GM18507 (cell line): ENCODE results near the gene TUFM.
"Not testable (repeated sequence)": the region's sequence is repeated elsewhere in the genome, so short reads cannot be mapped to it uniquely, and the experiment has no call there.

Experiments used
- DNase-seq: peaks from one replicate; pipeline ENCODE4 v3.0.0; 2011; ENCODE audit warnings: low read depth; ENCODE audit not compliant: insufficient read length; ENCODE audit errors: extremely low spot score
- FAIRE-seq: peaks from 2 replicates; lab custom pipeline; 2011; peaks lifted over from hg19 to GRCh38; lab: Jason Lieb, UNC

Gene TUFM

GRCh38 chr16:28876019-28876659 is 30.0 kb upstream of the TUFM start:
- DNase-seq (no peak), FAIRE-seq (no peak)

DNA sequence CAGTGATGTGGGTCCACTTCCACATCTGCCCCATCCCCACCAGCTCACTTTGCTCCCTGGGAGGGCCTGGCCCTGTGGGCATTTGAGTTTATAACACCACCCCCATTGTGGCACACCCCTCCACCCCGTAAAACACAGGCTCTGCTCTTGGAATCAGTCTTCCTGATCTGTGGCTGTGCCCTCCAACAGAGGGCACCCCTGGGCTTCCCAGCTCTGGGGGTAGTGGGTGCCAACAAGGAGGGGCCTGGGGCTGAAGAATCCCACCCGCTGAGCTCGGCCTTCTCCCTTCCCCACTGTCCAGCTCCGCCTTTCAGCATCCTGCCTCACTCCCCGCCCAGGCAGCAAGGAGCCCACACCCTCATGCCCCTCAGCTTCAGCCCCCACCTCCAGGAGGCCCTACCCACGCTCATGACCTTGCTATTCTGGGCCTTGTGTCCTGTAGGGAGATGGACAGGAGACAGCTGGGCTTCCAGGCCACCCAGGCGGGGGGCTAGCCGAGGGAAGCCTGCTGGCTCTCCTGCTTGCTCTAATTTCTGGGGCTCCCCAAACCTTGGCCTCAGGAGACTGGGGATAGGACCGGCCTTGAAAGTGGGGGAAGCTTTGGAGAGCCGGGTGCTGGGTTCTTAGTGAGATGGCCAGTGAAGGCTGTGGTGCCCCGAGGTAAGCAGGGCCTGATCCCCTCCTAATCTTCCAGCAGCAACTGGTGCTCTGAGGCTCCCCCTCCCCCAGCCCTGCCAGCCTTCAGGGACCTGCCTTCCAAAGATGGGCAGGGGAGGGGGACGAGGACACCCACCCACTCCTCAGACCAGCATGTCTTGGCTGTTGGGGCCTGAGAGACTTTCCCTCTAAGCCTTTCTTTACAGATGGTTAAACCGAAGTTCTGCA is 29.2 kb upstream of the TUFM start:
- no peak for DNase-seq

GRCh38 chr16:28874406-28874805 is 28.3 kb upstream of the TUFM start:
- no peak for DNase-seq
- FAIRE-seq, result no peak

More for the DNA sequence above, 29.2 kb upstream of the TUFM start:
- no peak for FAIRE-seq

- no peak for FAIRE-seq
- DNase-seq, result peak; percentile 64
Observed at GRCh38 chr16:28873543-28874201, 27.5 kb upstream of the TUFM start.

GRCh38 chr16:28872952-28873351 is 26.8 kb upstream of the TUFM start:
- no peak for DNase-seq
- FAIRE-seq, result no peak

GRCh38 chr16:28869201-28869600 is 23.1 kb upstream of the TUFM start:
- no peak for FAIRE-seq
- no peak for DNase-seq

- not testable (repeated sequence) for DNase-seq, FAIRE-seq
Observed at GRCh38 chr16:28867646-28868045, 21.5 kb upstream of the TUFM start.

- DNase-seq (no peak), FAIRE-seq (no peak)
Observed at GRCh38 chr16:28867241-28867640, 21.1 kb upstream of the TUFM start.

GRCh38 chr16:28866454-28866804 is 20.3 kb upstream of the TUFM start:
- DNase-seq (no peak), FAIRE-seq (no peak)

DNA sequence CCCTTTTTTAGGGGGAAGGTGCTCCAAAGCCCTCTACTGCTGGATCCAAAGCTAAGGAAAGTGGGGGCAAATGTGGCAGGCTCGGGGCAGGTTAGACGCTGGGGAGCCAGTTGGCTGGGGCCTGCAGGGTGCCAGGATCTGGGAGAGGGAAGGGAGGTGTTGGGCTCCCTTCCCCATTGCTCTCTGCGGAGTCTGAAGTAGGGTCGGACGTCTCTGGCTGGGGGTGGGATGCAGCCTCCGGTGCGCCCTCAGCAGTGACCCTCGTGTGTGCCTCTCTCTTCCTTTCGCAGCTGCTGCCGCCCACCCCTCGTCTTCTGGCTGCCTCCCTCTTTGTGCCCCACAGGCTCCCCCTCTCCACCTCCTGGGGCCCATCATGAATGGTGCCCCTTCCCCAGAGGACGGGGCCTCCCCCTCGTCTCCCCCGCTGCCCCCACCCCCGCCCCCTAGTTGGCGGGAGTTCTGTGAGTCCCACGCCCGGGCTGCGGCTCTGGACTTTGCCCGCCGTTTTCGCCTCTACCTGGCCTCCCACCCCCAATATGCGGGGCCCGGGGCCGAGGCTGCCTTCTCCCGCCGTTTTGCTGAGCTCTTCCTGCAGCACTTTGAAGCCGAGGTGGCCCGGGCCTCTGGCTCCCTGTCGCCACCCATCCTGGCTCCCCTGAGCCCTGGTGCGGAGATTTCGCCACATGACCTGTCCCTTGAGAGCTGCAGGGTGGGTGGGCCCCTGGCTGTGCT is 19.7 kb upstream of the TUFM start:
- no peak for DNase-seq
- FAIRE-seq, result no peak

DNA sequence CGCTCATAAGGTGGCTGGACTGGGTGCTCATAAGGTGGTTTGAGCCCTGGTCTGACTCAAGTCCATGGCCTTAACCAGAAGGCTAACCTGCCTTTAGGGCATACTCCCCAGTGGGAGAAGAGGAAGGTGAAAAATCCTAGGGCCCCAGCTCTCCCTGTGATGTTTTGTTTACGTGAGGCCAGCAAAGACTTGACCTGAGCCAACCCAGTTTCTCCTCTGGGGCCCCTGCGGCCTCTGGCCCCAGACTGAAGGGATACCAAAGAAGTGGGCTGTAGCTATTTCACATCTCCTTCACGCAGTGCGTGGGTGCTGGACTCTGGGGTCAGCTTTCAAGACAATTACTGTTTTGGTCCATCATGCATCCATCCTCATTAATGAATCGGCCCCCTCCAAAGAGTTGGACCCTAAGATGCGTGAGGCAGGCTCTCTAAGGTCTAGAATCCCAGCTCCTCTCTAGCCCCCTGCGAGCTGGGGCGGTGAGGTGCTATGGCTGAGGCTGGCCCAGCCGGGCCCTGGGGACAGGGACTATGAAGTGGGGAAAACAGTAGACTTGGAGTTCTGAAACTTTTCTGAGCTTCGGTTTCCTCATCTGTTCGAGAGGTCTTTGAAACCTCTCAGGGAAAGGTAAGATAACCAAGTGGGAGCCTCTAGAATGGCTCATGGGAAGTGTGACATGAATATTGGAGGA is 19.0 kb upstream of the TUFM start:
- DNase-seq (no peak), FAIRE-seq (no peak)

DNA sequence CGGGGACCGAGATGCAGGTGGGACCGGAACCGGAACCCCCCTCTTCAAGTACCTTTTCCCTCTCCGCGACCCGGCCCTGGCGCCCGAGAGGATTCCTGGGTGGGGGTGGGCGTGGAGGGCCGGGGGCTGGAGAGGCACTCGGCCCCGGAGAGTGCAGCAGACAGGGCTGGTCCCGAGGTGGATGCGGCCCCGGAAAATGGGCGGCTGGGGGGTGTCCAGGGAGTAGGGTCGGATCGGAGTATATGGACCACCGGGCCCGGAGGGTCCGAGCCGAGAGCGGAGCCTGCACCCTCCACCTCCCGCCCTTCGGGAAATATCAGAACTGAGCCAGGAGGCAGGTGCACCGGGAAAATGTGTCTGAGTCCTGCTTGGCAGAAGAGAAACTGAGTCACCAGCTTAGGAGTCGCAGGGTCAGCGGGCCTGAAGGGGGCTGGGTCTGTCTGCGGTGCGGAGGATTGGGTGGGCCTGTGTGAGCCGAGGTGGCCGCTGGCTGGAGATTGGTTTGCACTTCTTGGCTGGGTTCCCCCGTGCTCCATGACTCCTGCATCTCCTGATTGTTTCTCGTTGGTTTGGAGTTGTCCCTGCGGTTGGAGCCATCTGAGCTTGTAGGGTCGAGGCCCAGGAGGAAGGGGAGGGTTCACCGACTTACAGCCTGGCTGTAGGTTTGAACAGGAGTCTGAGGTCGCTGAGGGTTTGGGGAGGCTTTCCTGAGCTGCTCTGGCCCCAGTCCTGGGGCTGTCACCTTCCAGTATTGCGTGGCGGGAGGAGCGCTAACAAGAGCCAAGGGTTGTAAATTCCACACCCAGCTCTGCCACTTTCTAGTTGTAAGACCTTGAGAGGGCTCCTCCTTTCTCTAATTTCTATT is 18.0 kb upstream of the TUFM start:
- DNase-seq (no peak), FAIRE-seq (no peak)

GRCh38 chr16:28859326-28859725 is 13.2 kb upstream of the TUFM start:
- DNase-seq (no peak), FAIRE-seq (no peak)

DNA sequence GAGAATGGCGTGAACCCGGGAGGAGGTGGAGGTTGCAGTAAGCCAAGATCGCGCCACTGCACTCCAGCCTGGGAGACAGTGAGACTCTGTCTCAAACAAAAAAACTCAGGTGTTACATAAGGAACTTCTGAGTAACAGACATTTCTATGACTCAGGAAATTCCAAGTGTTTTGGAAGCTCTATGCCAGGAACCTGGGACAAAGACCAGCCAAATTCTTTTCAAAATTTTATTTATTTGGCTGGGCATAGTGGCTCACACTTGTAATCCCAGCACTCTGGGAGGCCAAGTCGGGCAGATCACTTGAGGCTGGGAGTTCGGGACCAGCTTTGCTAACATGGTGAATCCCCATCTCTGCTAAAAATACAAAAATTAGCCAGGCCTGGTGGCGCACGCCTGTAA is 12.3 kb upstream of the TUFM start:
- FAIRE-seq, result no peak
- no peak for DNase-seq

- DNase-seq (no peak), FAIRE-seq (peak; percentile 9)
Observed at GRCh38 chr16:28846933-28847273, 755 bp upstream of the TUFM start.

DNA sequence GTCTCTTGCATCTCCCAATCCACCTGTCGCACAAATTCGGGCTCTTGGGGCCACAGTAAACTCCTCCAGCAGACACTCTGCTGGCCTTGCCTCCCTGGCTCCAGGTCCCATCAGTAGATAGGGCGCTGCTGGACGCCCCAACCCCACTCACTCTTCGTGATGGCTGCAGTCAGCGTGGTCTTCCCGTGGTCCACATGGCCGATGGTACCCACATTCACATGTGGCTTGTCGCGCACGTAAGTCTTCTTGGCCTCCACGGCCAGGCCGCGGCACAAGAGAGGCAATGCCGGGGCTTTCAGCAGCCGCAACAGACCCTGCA is 428 bp downstream of the TUFM start:
- no peak for DNase-seq
- FAIRE-seq, result no peak

DNA sequence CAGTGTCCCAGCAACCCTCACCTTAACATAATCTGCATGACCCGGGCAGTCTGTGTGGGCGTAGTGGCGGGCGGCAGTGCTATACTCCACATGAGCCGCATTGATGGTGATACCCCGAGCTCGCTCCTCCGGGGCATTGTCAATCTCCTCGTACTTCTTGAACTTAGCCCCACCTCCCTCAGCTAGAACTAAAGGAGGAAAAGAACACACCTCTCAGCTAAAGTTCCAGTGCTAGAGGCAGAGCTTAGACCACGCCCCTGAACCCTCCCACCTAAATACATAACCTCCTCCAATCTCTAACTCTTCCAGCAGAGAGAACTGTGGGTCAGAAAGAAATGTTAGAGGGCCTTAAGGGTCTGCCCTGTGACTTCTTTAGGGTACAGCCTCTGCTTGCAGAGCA is 855 bp downstream of the TUFM start:
- no peak for DNase-seq
- peak; percentile 78 for FAIRE-seq

- FAIRE-seq (no peak), DNase-seq (no peak)
Observed at GRCh38 chr16:28844226-28844885, 1.8 kb downstream of the TUFM start.
